Fibroblast of skin of abdomen (primary cell): ENCODE data around the gene AMBRA1.
A peak's percentile ranks its signal among the peaks of the same experiment; 100 is the strongest.

ENCODE experiments used
- DNase-seq: peaks from one replicate; pipeline ENCODE4 v3.0.0-alpha.2; 2013

The AMBRA1 gene

GRCh38 chr11:46436113-46436512 is 157.7 kb downstream of the AMBRA1 start:
- DNase-seq, result no peak

GRCh38 chr11:46435679-46436078 is 158.1 kb downstream of the AMBRA1 start:
- no peak for DNase-seq

- no peak for DNase-seq
These were observed 162.6 kb downstream of the AMBRA1 start for GRCh38 chr11:46431211-46431610.

- DNase-seq, result no peak
These were observed 164.1 kb downstream of the AMBRA1 start for GRCh38 chr11:46429717-46430116.

- no peak for DNase-seq
These were observed 166.5 kb downstream of the AMBRA1 start for GRCh38 chr11:46427364-46427763.

- no peak for DNase-seq
These were observed 167.4 kb downstream of the AMBRA1 start for GRCh38 chr11:46426233-46426991.

GRCh38 chr11:46422588-46422987 is 171.2 kb downstream of the AMBRA1 start:
- no peak for DNase-seq

GRCh38 chr11:46421257-46421880 is 172.5 kb downstream of the AMBRA1 start:
- DNase-seq, result no peak

- no peak for DNase-seq
These were observed 173.3 kb downstream of the AMBRA1 start for GRCh38 chr11:46420513-46420912.

- no peak for DNase-seq
These were observed 175.1 kb downstream of the AMBRA1 start for GRCh38 chr11:46418751-46419150.

GRCh38 chr11:46417711-46418110 is 176.1 kb downstream of the AMBRA1 start:
- no peak for DNase-seq

- DNase-seq, result no peak
These were observed 178.9 kb downstream of the AMBRA1 start for GRCh38 chr11:46414879-46415278.

GRCh38 chr11:46414466-46414796 is 179.4 kb downstream of the AMBRA1 start:
- no peak for DNase-seq

GRCh38 chr11:46413760-46414465 is 179.9 kb downstream of the AMBRA1 start:
- no peak for DNase-seq

- DNase-seq, result no peak
These were observed 183.8 kb downstream of the AMBRA1 start for GRCh38 chr11:46410021-46410420.

- no peak for DNase-seq
These were observed 185.3 kb downstream of the AMBRA1 start for GRCh38 chr11:46408407-46408986.

- no peak for DNase-seq
These were observed 186.2 kb downstream of the AMBRA1 start for GRCh38 chr11:46407635-46408034.

- peak; percentile 27 for DNase-seq
These were observed 189.3 kb downstream of the AMBRA1 start for GRCh38 chr11:46404476-46405017.

- DNase-seq, result no peak
These were observed 190.6 kb downstream of the AMBRA1 start for GRCh38 chr11:46402957-46403902.

- no peak for DNase-seq
These were observed 196.3 kb downstream of the AMBRA1 start for GRCh38 chr11:46397526-46397925.

GRCh38 chr11:46393759-46394158 is 200.1 kb downstream of the AMBRA1 start:
- no peak for DNase-seq

GRCh38 chr11:46393231-46393616 is 200.6 kb downstream of the AMBRA1 start:
- no peak for DNase-seq
